ENCODE results near the gene FAM186B. TPM values are rescaled to one million over a fixed set of nuclear protein-coding genes. Genes with fewer than 3 reads are reported as not detected.

Gene FAM186B
- total and polyA plus RNA-seq, 2 of the 13 experiments (the other 11 are each of a cell fraction or from before 2014, with no cell fraction given): 0.07 to 0.20 TPM

- TF ChIP-seq ZNF552 (CRISPR knock-in tag; IDR thresholded peaks at IDR 0.05; ENCODE audit: borderline replicate concordance): no peak
- peak; percentile 71 for TF ChIP-seq TBX2 (CRISPR knock-in tag; IDR thresholded peaks at IDR 0.05; ENCODE audit: borderline replicate concordance)
- no peak for TF ChIP-seq ZBTB7A (CRISPR knock-in tag; IDR thresholded peaks at IDR 0.05)
- TF ChIP-seq DNMT1 (CRISPR knock-in tag; IDR thresholded peaks at IDR 0.05): no peak; the same call in 1 of the 2 replicates
- no peak; the same call in none of the 2 replicates for TF ChIP-seq ZBED4 (CRISPR knock-in tag; IDR thresholded peaks at IDR 0.05; ENCODE audit: borderline replicate concordance)
- TF ChIP-seq ZBTB1 (CRISPR knock-in tag; IDR thresholded peaks at IDR 0.05; ENCODE audit: borderline replicate concordance): no peak
- peak; percentile 96 for TF ChIP-seq ELF1 (CRISPR knock-in tag; IDR thresholded peaks at IDR 0.05)
- TF ChIP-seq TRIM22 (IDR thresholded peaks at IDR 0.05): no peak
- no peak for TF ChIP-seq HNRNPK (IDR thresholded peaks at IDR 0.05; ENCODE audit: low read depth, low read length, poor library complexity, severe bottlenecking)
- peak; percentile 81 for TF ChIP-seq GMEB1 (CRISPR knock-in tag; IDR thresholded peaks at IDR 0.05; ENCODE audit: borderline replicate concordance)
- no peak for TF ChIP-seq SNAPC2 (CRISPR knock-in tag; IDR thresholded peaks at IDR 0.05)
- TF ChIP-seq ZNF773 (CRISPR knock-in tag; IDR thresholded peaks at IDR 0.05; ENCODE audit: borderline replicate concordance): no peak
- peak; percentile 65; the same call in 1 of the 2 replicates for TF ChIP-seq ZBTB38 (CRISPR knock-in tag; IDR thresholded peaks at IDR 0.05)
- peak; percentile 75; the same call in 1 of the 2 replicates for TF ChIP-seq MTERF4 (CRISPR knock-in tag; IDR thresholded peaks at IDR 0.05)
- no peak for TF ChIP-seq FOXK2 (IDR thresholded peaks at IDR 0.05)
- no peak for TF ChIP-seq ZNF720 (CRISPR knock-in tag; IDR thresholded peaks at IDR 0.05)
- no peak for TF ChIP-seq ZNF136 (CRISPR knock-in tag; IDR thresholded peaks at IDR 0.05; ENCODE audit: low read depth)
- no peak for TF ChIP-seq SKI (IDR thresholded peaks at IDR 0.05; ENCODE audit: partially characterized antibody)
- TF ChIP-seq BORCS8-MEF2B (CRISPR knock-in tag; IDR thresholded peaks at IDR 0.05): no peak; the same call in 1 of the 2 replicates
- TF ChIP-seq ZBTB37 (CRISPR knock-in tag; IDR thresholded peaks at IDR 0.05): no peak
Measured at GRCh38 chr12:49567611-49568441, 37.6 kb downstream of the FAM186B start, which contains the start of gene MCRS1 (continued).
